Endothelial cell of umbilical vein (primary cell): ENCODE results near the gene HLA-DQA2.

Source experiments
- EZH2 ChIP-seq: IDR thresholded peaks from 2 replicates; pipeline ENCODE4 v1.6.1; 2012; ENCODE audit warnings: borderline replicate concordance, low read depth, mild to moderate bottlenecking, moderate library complexity, low read length, inconsistent platforms; ENCODE audit not compliant: severe bottlenecking
- FOS ChIP-seq: IDR thresholded peaks from 2 replicates; pipeline ENCODE4 v1.6.1; 2011; ENCODE audit warnings: mild to moderate bottlenecking, low read length, moderate library complexity, borderline replicate concordance; ENCODE audit not compliant: insufficient read depth
- MYC ChIP-seq: IDR thresholded peaks from one replicate; pipeline ENCODE4 v1.6.1; 2011; ENCODE audit warnings: mild to moderate bottlenecking, low read depth, low read length
- POLR2A ChIP-seq: IDR thresholded peaks from 2 replicates; pipeline ENCODE4 v1.6.1; 2012; ENCODE audit warnings: low read depth, mild to moderate bottlenecking, control low read depth, low read length
- POLR2AphosphoS5 ChIP-seq: IDR thresholded peaks from 2 replicates; pipeline ENCODE4 v1.6.1; 2012; ENCODE audit warnings: low read depth, mild to moderate bottlenecking, control low read depth, low read length, moderate library complexity; ENCODE audit not compliant: insufficient read depth
- TF ChIP-seq, protein P1 (sequence below), 2 donors: IDR thresholded peaks; 1 replicate in 1 of 2; 2 replicates in 1 of 2; pipeline ENCODE4 v1.5.1; 2011; ENCODE audit warnings: low read length in 2 of 2, mild to moderate bottlenecking in 2 of 2, moderate library complexity in 2 of 2, control low read depth in 1 of 2, inconsistent platforms in 1 of 2, low read depth in 1 of 2; ENCODE audit not compliant: insufficient read depth in 1 of 2; ENCODE audit errors: extremely low read depth in 1 of 2
- TF ChIP-seq, protein P2 (sequence below): IDR thresholded peaks from 2 replicates; pipeline ENCODE4 v1.6.1; 2011; ENCODE audit not compliant: insufficient read depth, insufficient read length

DNA sequence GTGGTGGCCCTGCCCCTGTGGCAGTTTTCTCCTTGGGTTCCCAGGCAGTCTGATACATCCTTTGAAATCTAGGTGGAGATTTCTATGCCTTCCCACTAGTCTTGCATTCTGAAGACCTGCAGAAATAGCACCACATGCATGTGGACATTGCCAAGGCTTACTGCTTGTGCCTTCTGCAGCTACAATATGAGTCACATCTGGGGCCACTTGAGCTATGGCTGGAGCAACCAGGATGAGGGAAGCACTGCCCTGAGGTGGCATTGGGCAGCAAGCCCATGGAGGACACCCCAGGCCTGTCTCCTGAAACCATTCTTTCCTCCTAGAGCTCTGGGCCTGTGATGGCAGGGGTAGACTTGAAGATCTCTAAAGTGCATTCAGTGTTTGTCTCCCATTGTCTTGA, 37.8 kb downstream of the HLA-DQA2 start:
- TF ChIP-seq, protein P1, sequence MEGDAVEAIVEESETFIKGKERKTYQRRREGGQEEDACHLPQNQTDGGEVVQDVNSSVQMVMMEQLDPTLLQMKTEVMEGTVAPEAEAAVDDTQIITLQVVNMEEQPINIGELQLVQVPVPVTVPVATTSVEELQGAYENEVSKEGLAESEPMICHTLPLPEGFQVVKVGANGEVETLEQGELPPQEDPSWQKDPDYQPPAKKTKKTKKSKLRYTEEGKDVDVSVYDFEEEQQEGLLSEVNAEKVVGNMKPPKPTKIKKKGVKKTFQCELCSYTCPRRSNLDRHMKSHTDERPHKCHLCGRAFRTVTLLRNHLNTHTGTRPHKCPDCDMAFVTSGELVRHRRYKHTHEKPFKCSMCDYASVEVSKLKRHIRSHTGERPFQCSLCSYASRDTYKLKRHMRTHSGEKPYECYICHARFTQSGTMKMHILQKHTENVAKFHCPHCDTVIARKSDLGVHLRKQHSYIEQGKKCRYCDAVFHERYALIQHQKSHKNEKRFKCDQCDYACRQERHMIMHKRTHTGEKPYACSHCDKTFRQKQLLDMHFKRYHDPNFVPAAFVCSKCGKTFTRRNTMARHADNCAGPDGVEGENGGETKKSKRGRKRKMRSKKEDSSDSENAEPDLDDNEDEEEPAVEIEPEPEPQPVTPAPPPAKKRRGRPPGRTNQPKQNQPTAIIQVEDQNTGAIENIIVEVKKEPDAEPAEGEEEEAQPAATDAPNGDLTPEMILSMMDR (IDR thresholded peaks at IDR 0.05; ENCODE audit: extremely low read depth in 1 of 2, insufficient read depth in 1 of 2, low read depth in 1 of 2, low read length in 2 of 2), result no peak
- no peak for TF ChIP-seq MYC
- no peak for TF ChIP-seq FOS
- TF ChIP-seq POLR2AphosphoS5, result no peak
- TF ChIP-seq, protein P2, sequence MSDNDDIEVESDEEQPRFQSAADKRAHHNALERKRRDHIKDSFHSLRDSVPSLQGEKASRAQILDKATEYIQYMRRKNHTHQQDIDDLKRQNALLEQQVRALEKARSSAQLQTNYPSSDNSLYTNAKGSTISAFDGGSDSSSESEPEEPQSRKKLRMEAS, result no peak
- no peak for TF ChIP-seq POLR2A
- no peak for TF ChIP-seq EZH2
